Kidney (tissue), 14 donors: ENCODE measurements around the gene CDCA3. TPM values are rescaled to one million over a fixed set of nuclear protein-coding genes. Genes with fewer than 3 reads are reported as not detected.

ENCODE experiments used
- DNase-seq, 5 donors: peaks; one replicate each; pipeline ENCODE4 v3.0.0-alpha.2; 2013 to 2020
- FAIRE-seq: peaks from 2 replicates; lab custom pipeline; 2012; peaks lifted over from hg19 to GRCh38; lab: Jason Lieb, UNC
- H3K27ac ChIP-seq, 2 donors: one replicate each; pipeline ENCODE4 v1.7.0; 2013; ENCODE audit warnings: low read depth in 2 of 2, low read length in 2 of 2, inconsistent platforms in 1 of 2
- H3K27me3 ChIP-seq: one replicate; pipeline ENCODE4 v1.7.1; 2013; ENCODE audit warnings: low read length, inconsistent platforms; ENCODE audit not compliant: control insufficient read depth, insufficient read depth
- H3K36me3 ChIP-seq, 3 donors: one replicate each; pipeline versions ENCODE4 v1.7.0 to v1.7.1; 2013; ENCODE audit warnings: low read length in 3 of 3, control low read depth in 1 of 3, inconsistent platforms in 1 of 3; ENCODE audit not compliant: insufficient read depth in 3 of 3, control insufficient read depth in 2 of 3
- H3K4me1 ChIP-seq, 3 donors: one replicate each; pipeline versions ENCODE4 v1.7.0 to v1.7.1; 2013; ENCODE audit warnings: low read length in 3 of 3, inconsistent platforms in 1 of 3, low read depth in 1 of 3; ENCODE audit not compliant: control insufficient read depth in 2 of 3, insufficient read depth in 2 of 3
- H3K4me3 ChIP-seq, 3 donors: one replicate each; pipeline versions ENCODE4 v1.7.0 to v1.8.1; 2013; ENCODE audit warnings: low read length in 3 of 3, control low read depth in 1 of 3, inconsistent platforms in 1 of 3
- H3K9ac ChIP-seq, 3 donors: one replicate each; pipeline versions ENCODE4 v1.7.0 to v1.7.1; 2013; ENCODE audit warnings: low read length in 3 of 3, control low read depth in 1 of 3, inconsistent platforms in 1 of 3
- H3K9me3 ChIP-seq, 3 donors: one replicate each; pipeline versions ENCODE4 v1.7.0 to v1.7.1; 2013; ENCODE audit warnings: low read length in 3 of 3, control low read depth in 1 of 3, inconsistent platforms in 1 of 3; ENCODE audit not compliant: control insufficient read depth in 2 of 3, insufficient read depth in 1 of 3
- intact Hi-C: fragments of 100-400 bp; cut with DNase I; formaldehyde crosslinking; loops from one replicate; pipeline ENCODE4 v1.11.1; 2022
- polyA plus RNA-seq: library from polyadenylated mRNA; stranded (reverse); fragments of 350-450 nt; fragmentation: Illumina TruSeq; extraction: RNeasy Lipid Tissue Mini Kit (QIAGEN cat#74804); gene quantifications from one replicate; pipeline ENCODE4 v1.2.3, GENCODE V29; 2014; ENCODE audit warnings: low read depth, low replicate concordance; ENCODE audit not compliant: insufficient read depth
- total RNA-seq: library from RNA; stranded (reverse); fragmentation: NEBNext Ultra II Directional; extraction: Animal tissue kit (Norgen Biotek cat#: 25700); gene quantifications from one replicate; pipeline ENCODE4 v1.2.1, GENCODE V29; 2021
- TF ChIP-seq, protein P1 (sequence below): IDR thresholded peaks from 3 replicates; pipeline ENCODE4 v1.5.1; 2012; ENCODE audit warnings: mild to moderate bottlenecking, moderate library complexity, borderline replicate concordance; ENCODE audit not compliant: insufficient read depth; ENCODE audit errors: extremely low read depth
- donor health status: control.
- donor health status: control.
- donor health status: control.
- donor health status: control.
- donor health status: control.
- donor health status: DM: yes; HTN: yes; CAD: no.
- donor health status: Normal renal cell carcinoma (clear cell type).

The CDCA3 gene
- total and polyA plus RNA-seq, 2 donors from 2014 or later = 1.3 to 2.1 TPM

- H3K36me3 ChIP-seq = peaks cover 7 to 27% (median 9%) of the 10 kb centered on the region in 3 donors
- DNase-seq (peak; percentile 85 to 93 (median 92)), FAIRE-seq (no peak)
- intact Hi-C loops = no loop called here
- H3K9me3 ChIP-seq = no peaks in the 10 kb centered on the region
- peak overlapping the region in 2 of 3 donors; percentile 8 to 62 for H3K9ac ChIP-seq
- peaks cover 0 to 40% (median 23%) of the 10 kb centered on the region in 3 donors for H3K4me1 ChIP-seq
- peak overlapping the region in 1 of 3 donors; percentile 80 for H3K4me3 ChIP-seq
- H3K27me3 ChIP-seq = no peaks in the 10 kb centered on the region
- TF ChIP-seq, protein P1, sequence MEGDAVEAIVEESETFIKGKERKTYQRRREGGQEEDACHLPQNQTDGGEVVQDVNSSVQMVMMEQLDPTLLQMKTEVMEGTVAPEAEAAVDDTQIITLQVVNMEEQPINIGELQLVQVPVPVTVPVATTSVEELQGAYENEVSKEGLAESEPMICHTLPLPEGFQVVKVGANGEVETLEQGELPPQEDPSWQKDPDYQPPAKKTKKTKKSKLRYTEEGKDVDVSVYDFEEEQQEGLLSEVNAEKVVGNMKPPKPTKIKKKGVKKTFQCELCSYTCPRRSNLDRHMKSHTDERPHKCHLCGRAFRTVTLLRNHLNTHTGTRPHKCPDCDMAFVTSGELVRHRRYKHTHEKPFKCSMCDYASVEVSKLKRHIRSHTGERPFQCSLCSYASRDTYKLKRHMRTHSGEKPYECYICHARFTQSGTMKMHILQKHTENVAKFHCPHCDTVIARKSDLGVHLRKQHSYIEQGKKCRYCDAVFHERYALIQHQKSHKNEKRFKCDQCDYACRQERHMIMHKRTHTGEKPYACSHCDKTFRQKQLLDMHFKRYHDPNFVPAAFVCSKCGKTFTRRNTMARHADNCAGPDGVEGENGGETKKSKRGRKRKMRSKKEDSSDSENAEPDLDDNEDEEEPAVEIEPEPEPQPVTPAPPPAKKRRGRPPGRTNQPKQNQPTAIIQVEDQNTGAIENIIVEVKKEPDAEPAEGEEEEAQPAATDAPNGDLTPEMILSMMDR = peak; percentile 78
- peak overlapping the region in 1 of 2 donors; percentile 95 for H3K27ac ChIP-seq
These were observed 18.2 kb upstream of the CDCA3 start for GRCh38 chr12:6869049-6870021.

GRCh38 chr12:6868211-6869048 lies 17.3 kb upstream of the CDCA3 start:
- peak in 2 of 5 donors; percentile 23 to 46 for DNase-seq
- intact Hi-C loops = no loop called here
- Histone ChIP-seq H3K27ac (peak overlapping the region; percentile 95 to 96), H3K9me3 (no peaks in the 10 kb centered on the region), H3K27me3 (no peaks in the 10 kb centered on the region), H3K4me1 (peaks cover 0 to 36% (median 23%) of the 10 kb centered on the region in 3 donors), H3K9ac (peak overlapping the region; percentile 62 to 76 (median 64)), H3K36me3 (peaks cover 7 to 29% (median 12%) of the 10 kb centered on the region in 3 donors), H3K4me3 (peak overlapping the region; percentile 77 to 85 (median 80))
- TF ChIP-seq, protein P1 = no peak
- FAIRE-seq = no peak

DNA sequence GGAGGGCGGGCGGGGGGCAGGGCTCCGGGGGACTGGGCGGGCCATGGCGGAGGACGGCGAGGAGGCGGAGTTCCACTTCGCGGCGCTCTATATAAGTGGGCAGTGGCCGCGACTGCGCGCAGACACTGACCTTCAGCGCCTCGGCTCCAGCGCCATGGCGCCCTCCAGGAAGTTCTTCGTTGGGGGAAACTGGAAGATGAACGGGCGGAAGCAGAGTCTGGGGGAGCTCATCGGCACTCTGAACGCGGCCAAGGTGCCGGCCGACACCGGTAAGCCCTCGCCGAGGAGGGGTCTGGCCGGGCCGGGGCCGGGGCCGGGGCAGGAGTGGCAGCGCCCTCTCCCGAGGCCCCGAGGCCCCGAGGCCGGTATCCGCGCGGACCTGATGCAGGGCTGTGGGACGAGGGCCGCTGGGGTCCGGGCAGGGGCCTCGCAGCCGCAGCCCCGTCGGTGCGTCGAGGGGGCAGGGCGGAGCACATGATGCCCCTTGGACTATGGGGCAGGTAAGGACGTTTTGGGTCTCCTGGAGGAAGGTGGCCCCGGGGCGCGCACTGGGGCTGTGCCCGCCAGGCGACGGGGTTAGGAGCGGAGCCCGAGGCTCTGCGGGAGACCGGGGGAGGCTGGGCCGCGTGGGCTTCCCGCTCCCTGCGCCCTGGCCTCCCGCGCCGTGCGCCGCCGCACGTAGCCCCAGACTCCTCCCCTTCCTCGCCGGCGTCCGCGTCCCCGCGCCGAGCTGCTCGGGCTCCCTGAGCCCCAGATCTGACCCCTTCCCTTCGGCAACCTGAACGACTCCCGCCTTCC lies 16.5 kb upstream of the CDCA3 start, which contains the start of gene TPI1:
TPI1 (plus strand) TSS at position 119 of the 798 bp plus-strand sequence; CDS start at position 155, 36 bp downstream.
- peak; percentile 87 to 97 (median 92) for DNase-seq
- H3K4me1 ChIP-seq = peaks cover 0 to 36% (median 23%) of the 10 kb centered on the region in 3 donors

More for the DNA sequence above, 16.5 kb upstream of the CDCA3 start, which contains the start of gene TPI1:
- FAIRE-seq = no peak
- no peaks in the 10 kb centered on the region for H3K9me3 ChIP-seq
- peak within 1 kb of the TSS; percentile 64 to 76 (median 76) for H3K9ac ChIP-seq
- TF ChIP-seq, protein P1 = no peak
- H3K36me3 ChIP-seq = peaks cover 7 to 35% (median 16%) of the 10 kb centered on the region in 3 donors
- H3K27me3 ChIP-seq = no peaks in the 10 kb centered on the region
- intact Hi-C loops = no loop called here
- H3K27ac ChIP-seq = peak within 1 kb of the TSS; percentile 95 to 96
- H3K4me3 ChIP-seq = peak within 1 kb of the TSS; percentile 77 to 85 (median 80)
